Esophagus muscularis mucosa (tissue), 3 donors: Measurements from ENCODE around the gene RHOBTB1.

Source experiments
- CTCF ChIP-seq, 3 experiments: fragments of 200-600 bp in 2 of 3; fragments of 450-650 bp in 1 of 3; sonication (generic) in 2 of 3; IDR thresholded peaks; one replicate each; pipeline ENCODE4 v1.5.1; 2017 to 2019; ENCODE audit warnings: antibody characterized with exemption in 3 of 3, mild to moderate bottlenecking in 2 of 3, moderate library complexity in 1 of 3
- POLR2A ChIP-seq: fragments of 450-650 bp; IDR thresholded peaks from one replicate; pipeline ENCODE4 v1.6.1; 2017; ENCODE audit warnings: antibody characterized with exemption, moderate library complexity, mild to moderate bottlenecking, low read depth
- POLR2AphosphoS5 ChIP-seq, 2 donors: sonication (generic); formaldehyde crosslinking; IDR thresholded peaks; one replicate each; pipeline ENCODE4 v1.6.1; 2017; ENCODE audit warnings: antibody characterized with exemption in 2 of 2

GRCh38 chr10:60920479-60920878, 23.5 kb downstream of the RHOBTB1 start:
- TF ChIP-seq POLR2AphosphoS5 (IDR thresholded peaks at IDR 0.05) (no peak), CTCF (IDR thresholded peaks at IDR 0.05) (no peak), POLR2A (no peak)
